Prostate gland (tissue), 2 donors: ENCODE measurements around the gene COPS6.

Experiments
- POLR2AphosphoS5 ChIP-seq: sonication (generic); formaldehyde crosslinking; IDR thresholded peaks from one replicate; pipeline ENCODE4 v1.6.1; 2017; ENCODE audit warnings: antibody characterized with exemption
- TF ChIP-seq, protein P1 (sequence below), 4 experiments: fragments of 200-600 bp in 2 of 4; fragments of 450-650 bp in 2 of 4; sonication (generic) in 2 of 4; IDR thresholded peaks; 1 replicate in 3 of 4; 2 replicates in 1 of 4; pipeline ENCODE4 v1.5.1; 2016 to 2019; ENCODE audit warnings: antibody characterized with exemption in 4 of 4, mild to moderate bottlenecking in 2 of 4, moderate library complexity in 2 of 4

DNA sequence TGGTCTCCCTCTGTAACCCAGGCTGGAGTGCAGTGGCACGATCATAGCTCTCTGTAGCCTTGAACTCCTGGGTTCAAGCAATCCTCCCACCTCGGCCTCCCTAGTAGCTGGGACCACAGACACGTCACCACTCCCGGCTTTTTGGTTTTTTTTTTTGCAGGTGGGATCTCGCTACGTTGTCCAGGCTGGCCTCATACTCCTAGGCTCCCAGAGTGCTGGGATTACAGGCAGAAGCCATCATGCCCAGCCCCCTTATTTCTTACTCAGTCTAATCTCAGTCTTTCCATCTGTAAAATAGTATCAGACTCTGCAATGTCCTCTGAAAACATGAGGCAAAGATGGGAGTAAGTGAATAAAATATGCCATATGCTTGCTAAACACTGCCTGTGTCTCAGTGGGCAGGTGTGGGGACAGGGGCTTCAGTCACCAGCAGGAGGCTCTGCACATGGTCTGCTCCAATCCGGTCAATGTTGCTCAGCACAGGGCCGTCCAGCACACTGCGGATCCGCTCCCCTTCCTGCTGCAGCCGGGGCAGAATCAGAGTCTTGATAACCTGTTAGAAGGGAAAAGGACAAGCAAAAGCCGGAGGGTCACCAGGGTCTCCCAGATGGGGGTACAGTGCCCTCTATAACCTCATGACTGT is 20.9 kb downstream of the COPS6 start:
- TF ChIP-seq, protein P1, sequence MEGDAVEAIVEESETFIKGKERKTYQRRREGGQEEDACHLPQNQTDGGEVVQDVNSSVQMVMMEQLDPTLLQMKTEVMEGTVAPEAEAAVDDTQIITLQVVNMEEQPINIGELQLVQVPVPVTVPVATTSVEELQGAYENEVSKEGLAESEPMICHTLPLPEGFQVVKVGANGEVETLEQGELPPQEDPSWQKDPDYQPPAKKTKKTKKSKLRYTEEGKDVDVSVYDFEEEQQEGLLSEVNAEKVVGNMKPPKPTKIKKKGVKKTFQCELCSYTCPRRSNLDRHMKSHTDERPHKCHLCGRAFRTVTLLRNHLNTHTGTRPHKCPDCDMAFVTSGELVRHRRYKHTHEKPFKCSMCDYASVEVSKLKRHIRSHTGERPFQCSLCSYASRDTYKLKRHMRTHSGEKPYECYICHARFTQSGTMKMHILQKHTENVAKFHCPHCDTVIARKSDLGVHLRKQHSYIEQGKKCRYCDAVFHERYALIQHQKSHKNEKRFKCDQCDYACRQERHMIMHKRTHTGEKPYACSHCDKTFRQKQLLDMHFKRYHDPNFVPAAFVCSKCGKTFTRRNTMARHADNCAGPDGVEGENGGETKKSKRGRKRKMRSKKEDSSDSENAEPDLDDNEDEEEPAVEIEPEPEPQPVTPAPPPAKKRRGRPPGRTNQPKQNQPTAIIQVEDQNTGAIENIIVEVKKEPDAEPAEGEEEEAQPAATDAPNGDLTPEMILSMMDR (IDR thresholded peaks at IDR 0.05): no peak
- no peak for TF ChIP-seq POLR2AphosphoS5
